HG03196 (cell line): Measurements from ENCODE around the gene HADH.

ENCODE experiments used
- ATAC-seq: cut with Tn5 transposase; IDR thresholded peaks from one replicate; pipeline ENCODE4 v1.9.1; 2021; ENCODE audit not compliant: unreplicated experiment

HADH gene

GRCh38 chr4:108055787-108056186 lies 66.1 kb downstream of the HADH start:
- ATAC-seq: no peak

DNA sequence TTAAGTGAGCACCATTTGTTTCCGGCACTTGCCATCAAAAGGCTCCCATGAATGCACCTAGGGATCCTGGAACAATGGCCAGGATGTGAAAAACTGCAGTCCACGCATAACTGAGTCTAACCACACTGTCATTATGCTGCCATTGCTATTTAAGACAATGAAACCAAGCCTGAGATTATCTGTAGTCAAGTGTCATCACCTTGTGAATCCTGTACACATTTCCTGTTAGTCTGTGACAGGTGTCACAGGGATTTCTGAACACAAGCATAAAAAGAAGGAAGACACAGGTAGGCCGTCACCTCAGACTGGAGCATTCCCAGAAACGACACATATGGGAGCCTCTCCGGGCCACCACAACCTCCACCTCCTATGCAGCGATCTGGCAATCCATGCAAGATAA lies 66.7 kb downstream of the HADH start:
- no peak for ATAC-seq

DNA sequence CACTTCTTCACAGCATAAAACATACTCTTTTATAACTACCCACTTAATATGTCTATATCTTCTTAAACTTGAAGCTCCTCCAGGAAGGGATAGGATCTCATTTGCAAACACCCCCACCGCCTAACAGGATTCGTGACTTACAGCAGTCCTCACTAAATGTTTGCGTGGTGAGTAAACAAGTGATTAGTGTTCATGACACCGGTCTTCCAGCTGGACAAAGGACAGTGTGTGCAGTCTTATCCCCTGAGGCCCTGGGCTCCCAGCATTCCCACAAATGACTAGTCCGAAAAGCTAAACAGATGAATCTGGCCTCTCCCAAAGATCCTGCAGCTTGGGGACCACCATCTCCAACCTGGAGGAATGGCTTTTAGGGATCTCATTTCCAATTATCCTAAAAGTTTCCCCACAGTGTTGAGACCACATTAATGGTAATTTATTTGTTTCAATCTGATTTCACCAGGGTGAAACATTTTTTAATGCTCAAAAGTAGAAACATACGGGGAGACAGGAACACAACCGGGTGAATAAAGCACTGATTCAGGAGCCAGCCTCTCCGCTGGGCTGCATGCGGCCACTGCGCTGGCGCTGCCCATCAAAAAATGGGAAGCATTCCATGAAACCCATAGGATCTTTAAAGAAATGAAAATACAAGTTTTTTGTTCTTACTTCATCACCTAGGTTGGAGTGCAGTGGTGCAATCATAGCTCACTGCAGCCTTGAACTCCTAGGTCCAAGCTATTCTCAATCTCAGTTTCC lies 69.2 kb downstream of the HADH start:
- no peak for ATAC-seq

GRCh38 chr4:108060164-108060563 lies 70.5 kb downstream of the HADH start:
- ATAC-seq: no peak

DNA sequence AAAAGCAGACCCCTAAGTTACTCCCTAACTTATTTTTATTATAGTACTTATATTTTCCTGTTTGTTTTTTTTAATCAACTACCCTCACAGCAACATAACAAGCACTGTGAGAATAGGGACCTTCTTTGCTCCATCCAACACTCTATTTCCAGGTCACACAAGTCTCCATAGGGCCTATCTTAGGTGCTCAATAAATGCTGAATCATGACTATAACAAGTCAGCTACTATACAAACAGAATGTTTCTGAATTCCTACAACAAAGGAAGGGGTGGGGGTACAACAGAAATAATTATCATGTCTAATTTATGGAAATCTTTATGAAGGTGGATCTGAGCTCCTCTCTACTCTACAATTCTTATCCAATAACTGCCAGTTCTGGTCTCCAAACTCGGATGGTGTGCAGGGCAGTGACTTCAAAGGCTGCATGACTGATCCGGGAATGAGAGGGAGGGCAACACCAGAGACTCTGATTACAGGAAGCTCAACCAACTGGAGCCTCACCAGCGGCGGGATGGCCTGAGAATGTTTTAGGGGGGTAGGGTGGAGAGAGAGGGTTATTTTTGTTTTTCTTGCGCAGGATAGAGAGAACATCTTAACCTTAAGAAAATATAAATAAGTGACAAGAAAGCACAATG lies 71.1 kb downstream of the HADH start:
- no peak for ATAC-seq

DNA sequence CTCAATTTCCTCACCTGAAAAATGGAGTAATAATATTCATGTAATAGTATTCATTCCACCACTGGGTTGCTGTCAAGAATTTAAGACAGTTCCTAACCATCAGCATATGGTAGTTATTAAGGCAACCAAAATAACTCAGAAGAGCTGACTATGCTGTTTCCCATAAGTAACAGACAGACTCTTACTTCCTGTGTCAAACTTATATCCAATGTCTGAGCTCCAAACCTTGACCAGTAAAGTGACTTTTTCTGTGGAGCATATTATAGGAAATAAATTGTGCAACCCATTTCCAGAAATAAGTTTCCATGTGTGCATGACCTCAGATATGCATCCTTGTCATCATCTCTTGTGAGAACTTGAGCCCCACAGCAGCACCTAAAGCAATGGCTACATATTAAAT lies 78.8 kb downstream of the HADH start:
- ATAC-seq: no peak

DNA sequence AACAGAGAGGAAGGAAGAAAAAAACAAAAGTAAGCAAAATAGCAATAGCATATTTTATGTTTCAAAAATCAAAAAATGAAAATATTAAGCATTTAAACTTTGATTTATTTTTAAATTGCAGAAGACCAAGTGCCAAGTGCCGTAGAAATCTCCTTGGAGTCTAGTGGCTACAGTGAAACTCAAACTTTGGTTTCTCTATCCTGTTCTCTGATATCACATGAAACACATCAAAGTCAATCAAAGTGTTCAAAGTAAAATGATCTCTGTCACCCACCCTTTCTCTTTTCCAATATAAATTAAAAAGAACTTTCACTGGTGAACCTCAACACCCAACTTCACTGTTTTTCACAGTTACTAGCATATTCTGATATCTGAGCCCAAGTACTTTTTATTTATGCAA lies 81.1 kb downstream of the HADH start:
- no peak for ATAC-seq

DNA sequence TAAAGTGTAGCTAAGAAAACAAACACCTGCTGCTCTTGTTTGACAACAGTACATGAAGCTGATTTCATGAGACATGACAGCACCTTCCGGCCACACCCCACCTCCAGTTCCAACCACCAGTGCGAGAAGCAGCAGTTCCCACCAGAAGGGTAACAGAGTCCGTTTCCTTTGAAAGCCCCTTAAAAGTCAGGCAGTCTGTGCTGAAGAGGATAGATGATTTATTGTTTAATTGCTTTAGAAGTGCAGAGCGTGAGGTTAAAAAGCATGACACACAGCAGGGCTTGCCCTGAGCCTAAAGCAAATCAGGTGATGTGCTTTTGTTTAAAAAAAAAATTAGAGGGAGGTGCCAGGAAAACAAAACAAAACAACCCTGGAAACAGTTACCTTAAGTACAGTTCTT lies 82.6 kb downstream of the HADH start:
- peak; percentile 58 for ATAC-seq

DNA sequence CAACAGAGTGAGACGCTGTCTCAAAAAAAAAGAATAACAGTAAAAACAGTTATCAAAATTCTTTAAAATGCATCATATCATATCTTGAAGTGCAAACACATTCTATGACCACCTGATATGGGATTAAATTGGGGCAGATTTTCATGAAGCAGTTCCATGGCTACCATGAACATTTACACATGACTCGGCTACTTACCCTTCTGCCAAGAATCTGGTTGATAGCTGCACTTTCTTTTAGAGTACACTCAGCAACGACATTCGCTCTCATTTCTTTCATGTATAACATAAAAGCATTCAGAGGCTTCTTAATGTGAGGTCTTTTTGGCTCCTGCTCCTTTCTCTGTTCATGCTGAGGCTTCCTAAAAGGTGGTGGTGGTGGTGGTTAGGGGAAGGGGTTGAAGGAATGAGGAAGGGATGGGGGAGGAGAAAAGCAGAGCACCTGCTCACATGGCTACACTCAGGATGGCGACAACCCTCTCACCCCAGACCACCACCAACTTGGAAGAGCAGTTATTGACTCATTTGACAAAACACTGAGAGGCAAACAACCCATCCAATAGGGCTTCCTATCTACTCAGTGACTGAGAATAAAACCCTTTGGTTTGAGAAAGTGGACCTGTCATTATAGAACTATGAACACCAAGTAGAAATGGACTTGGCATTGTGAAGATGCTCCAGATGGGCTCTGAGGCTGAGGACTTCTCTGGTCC lies 88.5 kb downstream of the HADH start:
- no peak for ATAC-seq

DNA sequence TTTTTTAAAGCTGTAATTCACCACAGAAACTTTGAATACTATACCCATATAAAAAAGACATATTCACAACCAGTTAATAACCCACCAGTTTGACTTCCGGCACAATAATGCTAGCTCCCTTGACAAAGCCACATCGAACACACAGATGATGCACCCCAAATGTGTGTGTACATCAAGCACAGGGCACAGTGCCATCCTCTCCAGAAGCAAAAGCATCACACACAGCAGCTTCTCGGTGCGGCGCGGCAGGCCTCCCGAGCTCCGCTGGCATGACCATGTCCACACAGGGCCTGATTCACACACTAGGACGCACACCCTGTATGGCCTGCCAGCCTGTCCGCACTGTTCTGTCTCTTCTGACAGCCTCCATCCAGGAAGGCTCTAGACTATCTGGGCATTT lies 91.1 kb downstream of the HADH start:
- no peak for ATAC-seq

DNA sequence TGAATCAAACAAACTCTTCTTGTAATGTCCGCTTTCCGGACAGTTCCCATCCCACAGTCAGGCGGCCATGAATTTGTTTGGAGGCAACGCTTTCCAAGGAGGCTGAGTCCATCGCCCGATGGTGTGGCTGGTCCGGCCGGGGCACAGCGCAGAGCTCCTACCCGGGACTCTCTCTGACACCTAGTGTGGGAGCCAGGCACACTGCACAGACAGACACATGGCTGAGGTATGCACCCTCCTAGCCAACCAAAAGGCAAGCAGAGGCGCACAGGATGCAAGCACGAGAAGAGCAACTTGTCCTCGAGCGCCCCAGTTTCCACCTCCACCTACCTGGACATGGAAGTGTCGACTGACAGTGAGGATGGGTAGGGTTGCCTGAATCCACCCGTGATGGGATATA lies 91.6 kb downstream of the HADH start:
- ATAC-seq: no peak
